ENCODE results near the gene CD74. TPM values are rescaled to one million over a fixed set of nuclear protein-coding genes. Genes with fewer than 3 reads are reported as not detected.

CD74 gene
- total and polyA plus RNA-seq, 10 of the 15 experiments (the other 5 are each of a cell fraction or from before 2014, with no cell fraction given), result 1,387 to 11,063 (median 3,922) TPM

- TF ChIP-seq ZBTB33 (IDR thresholded peaks at IDR 0.05) (no peak), RAD51 (IDR thresholded peaks at IDR 0.05) (no peak), SPI1 (IDR thresholded peaks at IDR 0.05; ENCODE audit: borderline replicate concordance, insufficient read depth, low read depth, low read length) (0 out of 2 replicates have a peak, but pooled peaks have one; percentile 14), ATF2 (IDR thresholded peaks at IDR 0.05; ENCODE audit: low read length) (no peak), NR2F1 (conservative IDR thresholded peaks at IDR 0.05) (0 out of 2 replicates have a peak, but pooled peaks have one; percentile 24), SMARCA5 (IDR thresholded peaks at IDR 0.05) (no peak), NBN (IDR thresholded peaks at IDR 0.05) (no peak), CHD2 (IDR thresholded peaks at IDR 0.05; ENCODE audit: borderline replicate concordance, low read depth, low read length) (no peak), SKIL (IDR thresholded peaks at IDR 0.05; ENCODE audit: low read depth, poor library complexity, severe bottlenecking) (no peak), CREM (IDR thresholded peaks at IDR 0.05; ENCODE audit: low read depth) (0 out of 2 replicates have a peak, but pooled peaks have one; percentile 17), STAT3 (IDR thresholded peaks at IDR 0.05; ENCODE audit: low read depth, low read length) (no peak), IRF4 (IDR thresholded peaks at IDR 0.05; ENCODE audit: low read depth, low read length) (no peak; the same call in 1 of the 2 replicates), TBL1XR1 (IDR thresholded peaks at IDR 0.05; ENCODE audit: low read depth, low read length) (no peak), ZNF384 (IDR thresholded peaks at IDR 0.05; ENCODE audit: borderline replicate concordance, low read depth, low read length) (no peak), USF2 (IDR thresholded peaks at IDR 0.05; ENCODE audit: borderline replicate concordance, low read depth, low read length) (no peak), E2F4 (IDR thresholded peaks at IDR 0.05; ENCODE audit: low read depth, low read length) (0 out of 2 replicates have a peak, but pooled peaks have one; percentile 19), ZNF622 (IDR thresholded peaks at IDR 0.05) (no peak), RELA (IDR thresholded peaks at IDR 0.05; ENCODE audit: borderline replicate concordance, partially characterized antibody) (no peak), YY1 (IDR thresholded peaks at IDR 0.05; ENCODE audit: low read depth, low read length) (0 out of 2 replicates have a peak, but pooled peaks have one; percentile 1), TCF3 (IDR thresholded peaks at IDR 0.05; ENCODE audit: borderline replicate concordance, insufficient read depth, low read depth, low read length) (0 out of 2 replicates have a peak, but pooled peaks have one; percentile 62), ZNF207 (IDR thresholded peaks at IDR 0.05; ENCODE audit: borderline replicate concordance) (no peak), KLF5 (IDR thresholded peaks at IDR 0.05; ENCODE audit: partially characterized antibody) (no peak)
Observed at GRCh38 chr5:150407096-150407720, 5.5 kb downstream of the CD74 start (continued).

Data from GM12878 (cell line).